ENCODE data around the gene MX2.

DNA sequence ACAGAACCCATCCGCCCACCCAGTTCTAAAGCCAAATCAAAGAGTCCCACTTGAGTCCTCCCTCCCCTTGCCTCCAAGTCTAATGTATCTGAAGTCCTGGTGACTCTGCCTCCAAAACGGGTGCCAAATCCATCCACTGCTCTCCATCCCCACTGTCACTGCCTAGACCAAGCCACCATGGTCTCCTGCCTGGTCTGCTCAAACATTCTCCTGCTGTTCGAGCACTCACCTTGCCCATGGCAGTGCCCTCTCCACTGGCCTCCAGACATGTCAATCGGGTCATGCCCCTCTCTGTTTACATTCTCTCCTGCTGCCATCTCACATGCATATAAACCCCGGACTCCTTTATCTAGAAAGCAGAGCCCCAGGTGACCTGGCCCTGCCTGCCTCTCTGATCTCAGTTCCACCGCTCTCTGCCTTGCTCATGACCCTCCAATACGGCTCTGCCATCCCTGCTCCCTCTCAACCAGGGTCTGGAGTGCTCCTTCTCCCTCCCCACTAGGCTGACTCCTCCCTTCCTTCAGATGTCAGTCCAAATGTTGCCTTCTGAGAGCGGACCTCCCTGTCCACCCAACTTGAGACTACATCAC lies 32.1 kb downstream of the MX2 start:
- TF ChIP-seq YY1 (IDR thresholded peaks at IDR 0.05) (no peak), JUND (IDR thresholded peaks at IDR 0.05) (no peak), EGR1 (IDR thresholded peaks at IDR 0.05; ENCODE audit: low read depth in 2 of 2) (no peak), SP1 (IDR thresholded peaks at IDR 0.05) (no peak), TAF1 (conservative IDR thresholded peaks at IDR 0.05) (no peak), FOXA1 (IDR thresholded peaks at IDR 0.05) (no peak), GABPA (IDR thresholded peaks at IDR 0.05 in 1 of 2, conservative IDR thresholded peaks at IDR 0.05 in 1 of 2) (no peak)
- TF ChIP-seq, protein P1, sequence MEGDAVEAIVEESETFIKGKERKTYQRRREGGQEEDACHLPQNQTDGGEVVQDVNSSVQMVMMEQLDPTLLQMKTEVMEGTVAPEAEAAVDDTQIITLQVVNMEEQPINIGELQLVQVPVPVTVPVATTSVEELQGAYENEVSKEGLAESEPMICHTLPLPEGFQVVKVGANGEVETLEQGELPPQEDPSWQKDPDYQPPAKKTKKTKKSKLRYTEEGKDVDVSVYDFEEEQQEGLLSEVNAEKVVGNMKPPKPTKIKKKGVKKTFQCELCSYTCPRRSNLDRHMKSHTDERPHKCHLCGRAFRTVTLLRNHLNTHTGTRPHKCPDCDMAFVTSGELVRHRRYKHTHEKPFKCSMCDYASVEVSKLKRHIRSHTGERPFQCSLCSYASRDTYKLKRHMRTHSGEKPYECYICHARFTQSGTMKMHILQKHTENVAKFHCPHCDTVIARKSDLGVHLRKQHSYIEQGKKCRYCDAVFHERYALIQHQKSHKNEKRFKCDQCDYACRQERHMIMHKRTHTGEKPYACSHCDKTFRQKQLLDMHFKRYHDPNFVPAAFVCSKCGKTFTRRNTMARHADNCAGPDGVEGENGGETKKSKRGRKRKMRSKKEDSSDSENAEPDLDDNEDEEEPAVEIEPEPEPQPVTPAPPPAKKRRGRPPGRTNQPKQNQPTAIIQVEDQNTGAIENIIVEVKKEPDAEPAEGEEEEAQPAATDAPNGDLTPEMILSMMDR (IDR thresholded peaks at IDR 0.05; ENCODE audit: low read depth, low read length, missing input control): no peak
- TF ChIP-seq, protein P2, sequence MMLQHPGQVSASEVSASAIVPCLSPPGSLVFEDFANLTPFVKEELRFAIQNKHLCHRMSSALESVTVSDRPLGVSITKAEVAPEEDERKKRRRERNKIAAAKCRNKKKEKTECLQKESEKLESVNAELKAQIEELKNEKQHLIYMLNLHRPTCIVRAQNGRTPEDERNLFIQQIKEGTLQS (IDR thresholded peaks at IDR 0.05): no peak
- TF ChIP-seq, protein P3, sequence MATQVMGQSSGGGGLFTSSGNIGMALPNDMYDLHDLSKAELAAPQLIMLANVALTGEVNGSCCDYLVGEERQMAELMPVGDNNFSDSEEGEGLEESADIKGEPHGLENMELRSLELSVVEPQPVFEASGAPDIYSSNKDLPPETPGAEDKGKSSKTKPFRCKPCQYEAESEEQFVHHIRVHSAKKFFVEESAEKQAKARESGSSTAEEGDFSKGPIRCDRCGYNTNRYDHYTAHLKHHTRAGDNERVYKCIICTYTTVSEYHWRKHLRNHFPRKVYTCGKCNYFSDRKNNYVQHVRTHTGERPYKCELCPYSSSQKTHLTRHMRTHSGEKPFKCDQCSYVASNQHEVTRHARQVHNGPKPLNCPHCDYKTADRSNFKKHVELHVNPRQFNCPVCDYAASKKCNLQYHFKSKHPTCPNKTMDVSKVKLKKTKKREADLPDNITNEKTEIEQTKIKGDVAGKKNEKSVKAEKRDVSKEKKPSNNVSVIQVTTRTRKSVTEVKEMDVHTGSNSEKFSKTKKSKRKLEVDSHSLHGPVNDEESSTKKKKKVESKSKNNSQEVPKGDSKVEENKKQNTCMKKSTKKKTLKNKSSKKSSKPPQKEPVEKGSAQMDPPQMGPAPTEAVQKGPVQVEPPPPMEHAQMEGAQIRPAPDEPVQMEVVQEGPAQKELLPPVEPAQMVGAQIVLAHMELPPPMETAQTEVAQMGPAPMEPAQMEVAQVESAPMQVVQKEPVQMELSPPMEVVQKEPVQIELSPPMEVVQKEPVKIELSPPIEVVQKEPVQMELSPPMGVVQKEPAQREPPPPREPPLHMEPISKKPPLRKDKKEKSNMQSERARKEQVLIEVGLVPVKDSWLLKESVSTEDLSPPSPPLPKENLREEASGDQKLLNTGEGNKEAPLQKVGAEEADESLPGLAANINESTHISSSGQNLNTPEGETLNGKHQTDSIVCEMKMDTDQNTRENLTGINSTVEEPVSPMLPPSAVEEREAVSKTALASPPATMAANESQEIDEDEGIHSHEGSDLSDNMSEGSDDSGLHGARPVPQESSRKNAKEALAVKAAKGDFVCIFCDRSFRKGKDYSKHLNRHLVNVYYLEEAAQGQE (IDR thresholded peaks at IDR 0.05): no peak
- TF ChIP-seq, protein P4, sequence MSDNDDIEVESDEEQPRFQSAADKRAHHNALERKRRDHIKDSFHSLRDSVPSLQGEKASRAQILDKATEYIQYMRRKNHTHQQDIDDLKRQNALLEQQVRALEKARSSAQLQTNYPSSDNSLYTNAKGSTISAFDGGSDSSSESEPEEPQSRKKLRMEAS (IDR thresholded peaks at IDR 0.05): no peak
